Natural killer cell (primary cell): ENCODE results near the gene WWTR1. TPM values are rescaled to one million over a fixed set of nuclear protein-coding genes. Genes with fewer than 3 reads are reported as not detected.

ENCODE experiments used
- ATAC-seq, 3 donors: fragments of 150-1000 bp in 2 of 3; fragments of 200-7000 bp in 1 of 3; cut with Tn5 transposase; 1 replicate in 1 of 3; 2 replicates in 2 of 3; pipeline ENCODE4 v1.10.0; 2021; ENCODE audit warnings: mild to moderate bottlenecking in 2 of 3, moderate library complexity in 2 of 3
- DNase-seq, 2 donors: peaks; one replicate each; pipeline versions ENCODE4 v3.0.0 to v3.0.0-alpha.2; 2013 to 2021; ENCODE audit warnings: mixed read lengths in 1 of 2
- H3K27ac ChIP-seq: one replicate; pipeline ENCODE4 v1.5.1; 2013; ENCODE audit warnings: mild to moderate bottlenecking, low read length
- H3K27me3 ChIP-seq: one replicate; pipeline ENCODE4 v1.6.1; 2013; ENCODE audit warnings: low read length; ENCODE audit not compliant: control insufficient read depth, insufficient read depth
- H3K36me3 ChIP-seq: one replicate; pipeline ENCODE4 v1.6.1; 2013; ENCODE audit warnings: low read length; ENCODE audit not compliant: control insufficient read depth, insufficient read depth
- H3K4me1 ChIP-seq: one replicate; pipeline ENCODE4 v1.6.1; 2013; ENCODE audit warnings: low read length; ENCODE audit not compliant: control insufficient read depth, insufficient read depth
- H3K4me3 ChIP-seq: one replicate; pipeline ENCODE4 v1.5.1; 2013; ENCODE audit warnings: low read length
- H3K9me3 ChIP-seq: one replicate; pipeline ENCODE4 v1.6.1; 2013; ENCODE audit warnings: low read length; ENCODE audit not compliant: control insufficient read depth, insufficient read depth
- H3K27ac Mint-ChIP-seq, 2 donors: one replicate each; pipeline ENCODE4 v1.8.0; 2022; ENCODE audit warnings: mild to moderate bottlenecking in 2 of 2, mixed read lengths in 2 of 2, moderate library complexity in 1 of 2
- H3K27me3 Mint-ChIP-seq, 2 donors: one replicate each; pipeline ENCODE4 v1.8.0; 2022; ENCODE audit warnings: low read depth in 2 of 2, mixed read lengths in 2 of 2
- H3K36me3 Mint-ChIP-seq: one replicate; pipeline ENCODE4 v1.8.0; 2022; ENCODE audit warnings: mixed read lengths
- H3K4me1 Mint-ChIP-seq, 2 donors: one replicate each; pipeline ENCODE4 v1.8.0; 2022; ENCODE audit warnings: mixed read lengths in 2 of 2
- H3K4me3 Mint-ChIP-seq: one replicate; pipeline ENCODE4 v1.8.0; 2022; ENCODE audit warnings: mild to moderate bottlenecking, moderate library complexity, mixed read lengths
- H3K9me3 Mint-ChIP-seq, 2 donors: one replicate each; pipeline ENCODE4 v1.8.0; 2022; ENCODE audit warnings: mixed read lengths in 2 of 2
- WGBS: methylation state at CpG from one replicate; pipeline ENCODE4 v1.1.7; 2013; ENCODE audit warnings: missing lambda C conversion rate; ENCODE audit not compliant: insufficient coverage; 5-methylcytosine and 5-hydroxymethylcytosine counted together
- intact Hi-C: fragments of 100-400 bp; cut with micrococcal nuclease; formaldehyde crosslinking; loops from one replicate; pipeline ENCODE4 v1.14.2; 2022
- total RNA-seq, 4 donors: library from RNA; stranded (reverse); fragments of 120-200 nt in 1 of 4; gene quantifications; one replicate each; pipeline versions ENCODE4 v1.2.3 to v1.2.4, GENCODE V29; 2013 to 2022
- TF ChIP-seq, protein P1 (sequence below): fragments of 200-600 bp; IDR thresholded peaks from one replicate; pipeline ENCODE4 v1.8.0; 2022; ENCODE audit warnings: antibody characterized with exemption

Gene WWTR1
- total RNA-seq, 3 donors from 2014 or later (not counting 1 experiment from before 2014, with no cell fraction given), result 0.72 to 1.1 (median 0.73) TPM

DNA sequence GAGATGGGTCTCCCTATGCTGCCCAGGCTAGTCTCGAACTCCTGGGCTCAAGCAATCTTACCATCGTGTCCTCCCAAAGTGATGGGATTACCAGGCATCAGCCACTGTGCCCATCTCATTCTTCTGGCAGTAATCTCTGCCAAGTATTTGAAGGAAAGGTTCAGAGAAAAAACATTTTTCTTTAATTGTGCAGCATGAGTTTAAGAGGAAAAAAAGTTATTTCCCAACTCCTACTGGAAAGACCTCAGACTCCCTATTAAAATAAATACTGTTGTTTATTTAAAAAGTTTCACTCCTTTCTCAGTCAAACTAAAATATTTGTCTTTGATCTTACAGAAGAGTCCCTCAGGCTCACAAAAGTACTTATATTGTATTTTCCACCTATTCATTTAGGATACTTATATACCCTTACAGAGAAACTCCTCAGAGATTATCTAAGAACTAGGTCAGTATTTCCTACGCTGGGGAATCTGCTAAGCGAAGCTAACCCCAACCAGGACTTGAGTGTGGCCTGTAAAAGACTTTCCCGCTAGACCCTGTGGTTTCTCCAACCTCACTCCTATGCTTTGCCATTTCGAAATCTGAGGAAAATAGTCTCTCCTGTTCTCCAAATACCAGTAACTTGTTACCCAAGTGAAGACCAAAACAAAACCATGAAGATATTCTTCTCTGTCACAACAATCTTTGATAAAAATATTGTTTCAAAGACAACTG lies 28.7 kb downstream of the WWTR1 start:
- H3K9me3 Mint-ChIP-seq, result no peaks in the 10 kb centered on the region
- H3K4me3 Mint-ChIP-seq, result no peak overlapping the region
- Histone ChIP-seq H3K9me3 (no peaks in the 10 kb centered on the region), H3K4me3 (no peak overlapping the region), H3K4me1 (no peaks in the 10 kb centered on the region), H3K36me3 (no peaks in the 10 kb centered on the region), H3K27ac (no peak overlapping the region), H3K27me3 (peaks cover 2% of the 10 kb centered on the region)
- WGBS, result 86% methylated on average over 6 of the region's 6 CpGs
- H3K36me3 Mint-ChIP-seq, result no peaks in the 10 kb centered on the region
- intact Hi-C loops, result no loop called here
- H3K27me3 Mint-ChIP-seq, result peaks cover 11 to 15% of the 10 kb centered on the region in 2 donors
- no peaks in the 10 kb centered on the region for H3K4me1 Mint-ChIP-seq
- H3K27ac Mint-ChIP-seq, result no peak overlapping the region
- DNase-seq (no peak), ATAC-seq (no peak)
- TF ChIP-seq, protein P1, sequence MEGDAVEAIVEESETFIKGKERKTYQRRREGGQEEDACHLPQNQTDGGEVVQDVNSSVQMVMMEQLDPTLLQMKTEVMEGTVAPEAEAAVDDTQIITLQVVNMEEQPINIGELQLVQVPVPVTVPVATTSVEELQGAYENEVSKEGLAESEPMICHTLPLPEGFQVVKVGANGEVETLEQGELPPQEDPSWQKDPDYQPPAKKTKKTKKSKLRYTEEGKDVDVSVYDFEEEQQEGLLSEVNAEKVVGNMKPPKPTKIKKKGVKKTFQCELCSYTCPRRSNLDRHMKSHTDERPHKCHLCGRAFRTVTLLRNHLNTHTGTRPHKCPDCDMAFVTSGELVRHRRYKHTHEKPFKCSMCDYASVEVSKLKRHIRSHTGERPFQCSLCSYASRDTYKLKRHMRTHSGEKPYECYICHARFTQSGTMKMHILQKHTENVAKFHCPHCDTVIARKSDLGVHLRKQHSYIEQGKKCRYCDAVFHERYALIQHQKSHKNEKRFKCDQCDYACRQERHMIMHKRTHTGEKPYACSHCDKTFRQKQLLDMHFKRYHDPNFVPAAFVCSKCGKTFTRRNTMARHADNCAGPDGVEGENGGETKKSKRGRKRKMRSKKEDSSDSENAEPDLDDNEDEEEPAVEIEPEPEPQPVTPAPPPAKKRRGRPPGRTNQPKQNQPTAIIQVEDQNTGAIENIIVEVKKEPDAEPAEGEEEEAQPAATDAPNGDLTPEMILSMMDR, result no peak

DNA sequence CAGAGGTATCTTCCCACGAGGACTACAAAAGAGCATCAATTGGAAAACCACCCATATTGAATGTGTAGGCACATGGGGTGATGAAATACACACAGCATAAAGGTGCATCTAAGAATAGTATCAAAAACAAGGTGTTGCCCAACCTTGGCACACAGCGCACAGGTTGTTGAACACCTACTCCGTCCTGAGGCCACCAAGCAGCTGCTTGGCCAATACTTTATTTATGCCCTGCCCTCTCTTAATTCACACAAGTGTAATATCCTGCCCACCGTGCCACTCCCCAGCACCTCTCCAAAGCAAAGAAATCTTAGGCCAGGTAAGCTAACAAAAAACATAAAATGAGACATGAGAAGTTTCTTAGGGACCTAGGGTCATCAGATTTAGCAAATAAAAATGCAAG lies 31.2 kb downstream of the WWTR1 start:
- no peak for DNase-seq
- Histone ChIP-seq H3K27me3 (peaks cover 2% of the 10 kb centered on the region), H3K4me3 (no peak overlapping the region), H3K4me1 (no peaks in the 10 kb centered on the region), H3K36me3 (no peaks in the 10 kb centered on the region), H3K27ac (no peak overlapping the region), H3K9me3 (no peaks in the 10 kb centered on the region)
- intact Hi-C loops, result no loop called here
- no peaks in the 10 kb centered on the region for H3K36me3 Mint-ChIP-seq
- WGBS, result 96% methylated on average over 3 of the region's 4 CpGs
- no peak overlapping the region for H3K4me3 Mint-ChIP-seq
- TF ChIP-seq, protein P1, result no peak
- no peaks in the 10 kb centered on the region for H3K9me3 Mint-ChIP-seq
- no peaks in the 10 kb centered on the region for H3K4me1 Mint-ChIP-seq
- peaks cover 8 to 15% of the 10 kb centered on the region in 2 donors for H3K27me3 Mint-ChIP-seq
- ATAC-seq, result no peak
- H3K27ac Mint-ChIP-seq, result no peak overlapping the region

DNA sequence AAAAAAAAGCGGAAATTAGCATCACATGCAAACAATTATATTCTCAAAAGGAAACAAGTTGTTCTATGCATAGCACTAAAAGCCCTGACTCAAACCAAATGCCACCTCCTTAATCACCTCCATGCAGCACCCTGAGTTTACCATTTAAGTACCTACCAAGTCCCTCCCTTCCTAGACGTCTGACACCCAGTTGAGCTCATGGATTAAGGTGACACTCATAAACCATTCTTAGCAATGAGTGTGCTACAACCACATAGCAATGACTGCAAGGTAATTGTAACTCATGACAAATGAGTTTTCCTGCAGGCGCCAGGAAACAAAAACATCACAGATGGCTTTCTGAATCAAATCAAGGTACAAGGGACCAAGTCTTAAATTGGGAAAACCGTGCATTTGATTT lies 32.0 kb downstream of the WWTR1 start:
- Mint-ChIP-seq H3K27me3 (peaks cover 8 to 14% of the 10 kb centered on the region in 2 donors), H3K36me3 (no peaks in the 10 kb centered on the region), H3K27ac (no peak overlapping the region), H3K4me3 (no peak overlapping the region), H3K9me3 (no peaks in the 10 kb centered on the region), H3K4me1 (peaks cover 0 to 5% of the 10 kb centered on the region in 2 donors)
- DNase-seq (no peak), ATAC-seq (no peak)
- H3K27me3 ChIP-seq, result peaks cover 2% of the 10 kb centered on the region
- TF ChIP-seq, protein P1, result no peak
- no peak overlapping the region for H3K27ac ChIP-seq
- 84% methylated on average over 4 of the region's 4 CpGs for WGBS
- intact Hi-C loops, result no loop called here
- H3K4me1 ChIP-seq, result no peaks in the 10 kb centered on the region
- no peak overlapping the region for H3K4me3 ChIP-seq
- H3K9me3 ChIP-seq, result no peaks in the 10 kb centered on the region
- no peaks in the 10 kb centered on the region for H3K36me3 ChIP-seq

DNA sequence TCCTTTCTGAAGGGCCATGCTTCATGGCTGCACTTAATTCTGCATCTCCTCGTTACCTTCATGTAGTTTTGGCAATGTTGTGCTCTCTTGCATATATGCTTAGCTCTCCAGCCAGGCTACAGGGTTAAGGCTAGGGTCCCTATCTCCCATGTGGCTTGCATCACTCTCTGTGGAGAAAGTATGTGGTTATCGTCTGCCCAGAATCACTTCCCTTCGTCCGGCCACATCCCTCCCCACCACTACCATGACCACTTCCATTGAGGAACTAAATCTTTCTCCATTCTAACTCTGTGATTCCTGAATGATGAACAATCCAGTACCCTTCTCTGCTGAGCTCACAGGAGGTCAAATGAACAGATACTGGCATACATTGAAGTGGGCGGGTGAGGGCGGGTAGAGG lies 34.0 kb downstream of the WWTR1 start:
- H3K4me1 Mint-ChIP-seq, result peaks cover 0 to 5% of the 10 kb centered on the region in 2 donors

More for the DNA sequence above, 34.0 kb downstream of the WWTR1 start:
- no peaks in the 10 kb centered on the region for H3K9me3 Mint-ChIP-seq
- no peaks in the 10 kb centered on the region for H3K9me3 ChIP-seq
- no peak for DNase-seq
- H3K36me3 Mint-ChIP-seq, result no peaks in the 10 kb centered on the region
- H3K4me1 ChIP-seq, result no peaks in the 10 kb centered on the region
- no peak overlapping the region for H3K4me3 ChIP-seq
- H3K36me3 ChIP-seq, result no peaks in the 10 kb centered on the region
- intact Hi-C loops, result no loop called here
- ATAC-seq, result no peak
- no peak overlapping the region for H3K27ac ChIP-seq
- TF ChIP-seq, protein P1, result no peak
- H3K27me3 Mint-ChIP-seq, result peaks cover 13% of the 10 kb centered on the region in 2 donors
- H3K27me3 ChIP-seq, result peaks cover 2% of the 10 kb centered on the region
- 55% methylated on average over 6 of the region's 6 CpGs for WGBS
- no peak overlapping the region for H3K27ac Mint-ChIP-seq
- H3K4me3 Mint-ChIP-seq, result no peak overlapping the region
